Medulla oblongata (tissue), 1 donor: Measurements from ENCODE around the gene FNBP1.
"Not testable (repeated sequence)": the region's sequence is repeated elsewhere in the genome, so short reads cannot be mapped to it uniquely, and the experiment has no call there.

Experiments
- DNase-seq: peaks from one replicate; pipeline ENCODE4 v3.0.0-alpha.2; 2015; ENCODE audit errors: extremely low spot score

Gene FNBP1

GRCh38 chr9:130021842-130022241 is 21.1 kb downstream of the FNBP1 start:
- DNase-seq, result not testable (repeated sequence)

GRCh38 chr9:130021123-130021522 is 21.9 kb downstream of the FNBP1 start:
- no peak for DNase-seq

- peak; percentile 69 for DNase-seq
Observed at GRCh38 chr9:130020618-130021017, 22.4 kb downstream of the FNBP1 start.

- no peak for DNase-seq
Observed at GRCh38 chr9:130018265-130018664, 24.7 kb downstream of the FNBP1 start.

- not testable (repeated sequence) for DNase-seq
Observed at GRCh38 chr9:130017510-130017909, 25.5 kb downstream of the FNBP1 start.

GRCh38 chr9:130017076-130017475 is 25.9 kb downstream of the FNBP1 start:
- no peak for DNase-seq

- DNase-seq, result no peak
Observed at GRCh38 chr9:130015353-130016019, 27.5 kb downstream of the FNBP1 start.

GRCh38 chr9:130013326-130013725 is 29.7 kb downstream of the FNBP1 start:
- DNase-seq, result no peak

- peak; percentile 47 for DNase-seq
Observed at GRCh38 chr9:130010151-130010988, 32.6 kb downstream of the FNBP1 start.

GRCh38 chr9:130009546-130009945 is 33.4 kb downstream of the FNBP1 start:
- DNase-seq, result not testable (repeated sequence)

- DNase-seq, result no peak
Observed at GRCh38 chr9:130008538-130008937, 34.5 kb downstream of the FNBP1 start.

GRCh38 chr9:130006952-130007351 is 36.0 kb downstream of the FNBP1 start:
- not testable (repeated sequence) for DNase-seq

- DNase-seq, result no peak
Observed at GRCh38 chr9:130003943-130004552, 38.9 kb downstream of the FNBP1 start.

- DNase-seq, result no peak
Observed at GRCh38 chr9:130002320-130002719, 40.7 kb downstream of the FNBP1 start.

- DNase-seq, result no peak
Observed at GRCh38 chr9:130001190-130001589, 41.8 kb downstream of the FNBP1 start.

GRCh38 chr9:129999141-129999510 is 43.9 kb downstream of the FNBP1 start:
- DNase-seq, result no peak

GRCh38 chr9:129998491-129999140 is 44.4 kb downstream of the FNBP1 start:
- no peak for DNase-seq

- not testable (repeated sequence) for DNase-seq
Observed at GRCh38 chr9:129997706-129998105, 45.3 kb downstream of the FNBP1 start.

- DNase-seq, result no peak
Observed at GRCh38 chr9:129996161-129996830, 46.7 kb downstream of the FNBP1 start.

- peak; percentile 76 for DNase-seq
Observed at GRCh38 chr9:129995409-129996160, 47.4 kb downstream of the FNBP1 start.

- no peak for DNase-seq
Observed at GRCh38 chr9:129994882-129995281, 48.1 kb downstream of the FNBP1 start.
